T-cell (primary cell): Measurements from ENCODE around the gene WWP2. TPM values are rescaled to one million over a fixed set of nuclear protein-coding genes. Genes with fewer than 3 reads are reported as not detected.

Experiments
- ATAC-seq, 4 experiments: fragments of 200-7000 bp in 3 of 4; fragments of 150-1000 bp in 1 of 4; cut with Tn5 transposase; replicated peaks in 1 of 4; 1 replicate in 3 of 4; 2 replicates in 1 of 4; pipeline ENCODE4 v1.10.0; 2021; ENCODE audit warnings: moderate library complexity in 3 of 4, mild to moderate bottlenecking in 2 of 4, moderate number of reproducible peaks in 1 of 4
- CTCF ChIA-PET, 2 donors: fragments of 300-600 bp; sonication (Branson Sonifier 250); formaldehyde crosslinking; loops; one replicate each; lab custom pipeline; 2022; ENCODE audit warnings: antibody characterized with exemption in 2 of 2; lab: Charles Lee
- POLR2A ChIA-PET, 2 donors: fragments of 300-600 bp; sonication (Branson Sonifier 250); formaldehyde crosslinking; loops; one replicate each; lab custom pipeline; 2022; ENCODE audit warnings: antibody characterized with exemption in 2 of 2; lab: Charles Lee
- DNase-seq, 35 experiments: peaks; one replicate each; pipeline versions ENCODE4 v3.0.0 to v3.0.0-alpha.2; 2013 to 2023
- H3K27ac ChIP-seq: one replicate; pipeline ENCODE4 v1.5.1; 2013; ENCODE audit warnings: low read length
- H3K27me3 ChIP-seq, 2 experiments: replicated peaks in 1 of 2; 1 replicate in 1 of 2; 2 replicates in 1 of 2; pipeline versions ENCODE4 v1.6.1 to v1.7.0; 2013; ENCODE audit warnings: low read length in 1 of 2, mixed read lengths in 1 of 2; ENCODE audit not compliant: control insufficient read depth in 2 of 2, insufficient read depth in 2 of 2; ENCODE audit errors: extremely low read depth in 1 of 2
- H3K36me3 ChIP-seq, 2 donors: 1 replicate in 1 of 2; 2 replicates in 1 of 2; pipeline versions ENCODE4 v1.6.1 to v1.7.0; 2013; ENCODE audit warnings: low read length in 1 of 2; ENCODE audit not compliant: control insufficient read depth in 2 of 2, insufficient read depth in 1 of 2; ENCODE audit errors: extremely low read depth in 1 of 2
- H3K4me1 ChIP-seq, 2 experiments: 1 replicate in 1 of 2; 2 replicates in 1 of 2; pipeline versions ENCODE4 v1.6.1 to v1.7.0; 2013; ENCODE audit warnings: low read length in 2 of 2, mixed read lengths in 1 of 2; ENCODE audit not compliant: insufficient read depth in 2 of 2, control insufficient read depth in 1 of 2; ENCODE audit errors: extremely low read depth in 1 of 2
- H3K4me3 ChIP-seq, 2 donors: 1 replicate in 1 of 2; 2 replicates in 1 of 2; pipeline versions ENCODE4 v1.5.1 to v1.7.0; 2013; ENCODE audit warnings: mild to moderate bottlenecking in 2 of 2, low read length in 1 of 2, moderate library complexity in 1 of 2; ENCODE audit not compliant: control insufficient read depth in 1 of 2; ENCODE audit errors: extremely low read depth in 1 of 2
- H3K9me3 ChIP-seq: 2 replicates; pipeline ENCODE4 v1.7.0; 2013
- H3K27ac Mint-ChIP-seq, 2 donors: one replicate each; pipeline ENCODE4 v1.8.0; 2020 to 2021; ENCODE audit warnings: mild to moderate bottlenecking in 2 of 2, mixed read lengths in 2 of 2
- H3K27me3 Mint-ChIP-seq, 2 donors: one replicate each; pipeline ENCODE4 v1.8.0; 2021 to 2022; ENCODE audit warnings: mixed read lengths in 2 of 2
- H3K36me3 Mint-ChIP-seq: one replicate; pipeline ENCODE4 v1.8.0; 2021; ENCODE audit warnings: mixed read lengths
- H3K4me1 Mint-ChIP-seq, 3 donors: one replicate each; pipeline ENCODE4 v1.8.0; 2020 to 2022; ENCODE audit warnings: mixed read lengths in 3 of 3, mild to moderate bottlenecking in 1 of 3
- H3K4me3 Mint-ChIP-seq, 3 donors: one replicate each; pipeline ENCODE4 v1.8.0; 2020 to 2022; ENCODE audit warnings: mild to moderate bottlenecking in 3 of 3, mixed read lengths in 3 of 3, moderate library complexity in 3 of 3
- H3K9me3 Mint-ChIP-seq, 3 donors: one replicate each; pipeline ENCODE4 v1.8.0; 2020 to 2022; ENCODE audit warnings: mixed read lengths in 3 of 3
- WGBS: methylation state at CpG from one replicate; pipeline ENCODE4 v1.1.5; 2013; ENCODE audit warnings: missing lambda C conversion rate; ENCODE audit not compliant: insufficient coverage; 5-methylcytosine and 5-hydroxymethylcytosine counted together
- total RNA-seq, 35 experiments: library from RNA in 6 of 35; stranded (reverse) in 6 of 35; fragments of 120-200 nt in 1 of 35; gene quantifications; one replicate each; pipeline versions ENCODE4 v1.2.1 to v1.2.4 and lab custom pipeline; 2013 to 2026

The WWP2 gene
- total RNA-seq, 5 donors from 2014 or later (not counting 1 experiment from before 2014, with no cell fraction given): 55.3 to 78.5 (median 66.4) TPM

- no peaks in the 10 kb centered on the region for H3K27me3 ChIP-seq
- no peaks in the 10 kb centered on the region for H3K9me3 Mint-ChIP-seq
- peaks cover 45% of the 10 kb centered on the region for H3K36me3 Mint-ChIP-seq
- H3K4me1 ChIP-seq: no peaks in the 10 kb centered on the region
- WGBS: 97% methylated on average over 11 of the region's 13 CpGs
- no peak for DNase-seq
- no peak overlapping the region for H3K4me3 ChIP-seq
- H3K27me3 Mint-ChIP-seq: no peaks in the 10 kb centered on the region
- ChIA-PET POLR2A (no interaction called here), CTCF (no interaction called here)
- no peak for ATAC-seq
- peaks cover 31 to 73% of the 10 kb centered on the region in 2 donors for H3K36me3 ChIP-seq
- H3K27ac ChIP-seq: no peak overlapping the region
- no peaks in the 10 kb centered on the region for H3K9me3 ChIP-seq
- no peak overlapping the region for H3K4me3 Mint-ChIP-seq
- no peaks in the 10 kb centered on the region for H3K4me1 Mint-ChIP-seq
- no peak overlapping the region for H3K27ac Mint-ChIP-seq
These were observed 169.5 kb downstream of the WWP2 start for GRCh38 chr16:69931631-69932030.

GRCh38 chr16:69932228-69932627 is 170.1 kb downstream of the WWP2 start:
- ATAC-seq (no peak), DNase-seq (no peak)
- H3K9me3 ChIP-seq: no peaks in the 10 kb centered on the region
- H3K36me3 ChIP-seq: peaks cover 36 to 77% of the 10 kb centered on the region in 2 donors
- H3K4me1 ChIP-seq: no peaks in the 10 kb centered on the region
- Mint-ChIP-seq H3K27ac (no peak overlapping the region), H3K4me1 (no peaks in the 10 kb centered on the region), H3K4me3 (no peak overlapping the region), H3K27me3 (no peaks in the 10 kb centered on the region), H3K36me3 (peaks cover 46% of the 10 kb centered on the region), H3K9me3 (no peaks in the 10 kb centered on the region)
- ChIA-PET CTCF (interaction anchor here in 1 of 2 donors (0.6 kb wide), 1 partner anchor 8 kb away, joined by 7 read pairs; no protein-coding TSS in a partner anchor), POLR2A (no interaction called here)
- H3K4me3 ChIP-seq: no peak overlapping the region
- WGBS: 80% methylated on average over 5 of the region's 9 CpGs
- H3K27ac ChIP-seq: no peak overlapping the region
- no peaks in the 10 kb centered on the region for H3K27me3 ChIP-seq

DNA sequence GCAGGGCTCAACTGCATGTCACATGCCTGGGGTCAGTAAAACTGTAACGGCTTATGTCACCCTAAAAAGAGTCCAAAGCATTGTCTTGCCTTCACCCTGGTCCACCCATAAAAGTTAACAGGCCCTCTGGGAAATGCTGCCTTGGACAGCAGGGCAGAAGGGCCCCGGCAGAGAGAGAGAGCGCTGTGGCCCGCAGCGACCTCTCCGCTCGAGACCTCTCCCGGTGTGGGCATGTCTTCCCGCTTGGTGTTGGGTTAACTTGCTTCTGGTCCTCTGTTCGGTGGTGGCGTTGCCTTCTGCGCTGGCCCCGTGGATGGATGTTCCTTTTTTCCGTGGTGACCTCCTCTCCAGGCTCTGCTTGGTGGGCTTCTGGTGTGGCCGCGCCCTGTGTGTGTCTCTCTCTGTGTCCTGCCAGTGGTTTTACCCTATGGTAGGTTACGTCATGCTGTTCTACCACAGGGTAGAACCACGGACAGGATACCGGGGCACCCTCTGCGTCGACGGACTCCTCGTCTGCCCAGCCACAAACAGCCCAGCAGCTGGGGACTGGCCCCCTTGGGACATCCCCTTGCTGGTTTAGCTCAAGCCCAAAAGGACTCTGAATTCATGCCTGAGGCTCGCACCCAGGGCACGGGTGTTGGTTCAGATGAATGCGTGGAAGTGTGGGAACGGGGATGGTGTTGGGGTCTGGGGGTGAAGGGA is 170.7 kb downstream of the WWP2 start:
- peaks cover 41 to 84% of the 10 kb centered on the region in 2 donors for H3K36me3 ChIP-seq
- POLR2A ChIA-PET: no interaction called here

DNA sequence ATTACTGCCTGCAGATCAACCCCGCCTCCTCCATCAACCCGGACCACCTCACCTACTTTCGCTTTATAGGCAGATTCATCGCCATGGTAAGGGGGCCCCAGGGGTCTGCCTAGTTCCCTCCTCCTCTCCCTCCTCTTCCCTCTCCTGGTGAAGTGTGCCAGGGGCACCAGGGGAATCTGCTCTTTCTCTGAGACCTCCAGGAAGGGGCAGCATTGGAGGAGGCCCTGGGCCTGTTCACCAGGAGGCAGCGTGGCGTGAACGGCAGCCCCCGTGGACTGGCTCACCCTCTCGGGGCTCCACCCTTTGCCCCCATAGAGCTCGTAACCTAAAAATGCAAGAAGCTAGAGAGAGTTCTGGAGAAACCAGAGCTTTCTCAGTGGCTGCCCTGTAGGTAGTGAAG is 171.9 kb downstream of the WWP2 start:
- Mint-ChIP-seq H3K27ac (no peak overlapping the region), H3K36me3 (peaks cover 57% of the 10 kb centered on the region), H3K4me3 (no peak overlapping the region), H3K9me3 (no peaks in the 10 kb centered on the region), H3K27me3 (no peaks in the 10 kb centered on the region), H3K4me1 (no peaks in the 10 kb centered on the region)
- 100% methylated on average over 5 of the region's 10 CpGs for WGBS
- Histone ChIP-seq H3K27me3 (no peaks in the 10 kb centered on the region), H3K4me1 (no peaks in the 10 kb centered on the region), H3K9me3 (no peaks in the 10 kb centered on the region), H3K36me3 (peaks cover 41 to 94% of the 10 kb centered on the region in 2 donors), H3K4me3 (no peak overlapping the region), H3K27ac (no peak overlapping the region)
- no peak for DNase-seq
- ChIA-PET CTCF (no interaction called here), POLR2A (no interaction called here)
- ATAC-seq: no peak

More for the DNA sequence above, 170.7 kb downstream of the WWP2 start:
- Histone ChIP-seq H3K9me3 (no peaks in the 10 kb centered on the region), H3K27me3 (no peaks in the 10 kb centered on the region), H3K4me1 (no peaks in the 10 kb centered on the region), H3K27ac (no peak overlapping the region), H3K4me3 (no peak overlapping the region)
- Mint-ChIP-seq H3K36me3 (peaks cover 50% of the 10 kb centered on the region), H3K27me3 (no peaks in the 10 kb centered on the region), H3K9me3 (no peaks in the 10 kb centered on the region), H3K27ac (no peak overlapping the region), H3K4me3 (no peak overlapping the region), H3K4me1 (no peaks in the 10 kb centered on the region)
- ATAC-seq (no peak), DNase-seq (no peak)
- WGBS: 89% methylated on average over 25 of the region's 27 CpGs
- CTCF ChIA-PET: interaction anchor here in 1 of 2 donors (0.6 kb wide), 1 partner anchor 9 kb away, joined by 7 read pairs; no protein-coding TSS in a partner anchor

DNA sequence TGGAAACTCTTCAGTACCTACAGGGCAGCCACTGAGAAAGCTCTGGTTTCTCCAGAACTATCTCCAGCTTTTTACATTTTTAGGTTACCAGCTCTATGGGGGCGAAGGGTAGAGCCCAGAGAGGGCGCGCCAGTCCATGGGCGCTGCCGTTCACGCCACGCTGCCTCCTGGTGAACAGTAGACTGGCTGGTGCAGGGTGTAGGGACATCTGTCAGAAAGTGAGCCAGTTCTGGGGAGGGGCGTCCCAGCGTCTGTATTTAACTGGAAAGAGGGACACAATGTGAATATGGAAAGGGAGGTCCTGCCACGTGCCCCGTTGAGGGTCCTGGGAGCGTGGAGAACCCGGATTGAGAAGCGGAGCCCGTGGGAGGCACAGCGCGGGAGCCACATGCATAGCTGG is 172.6 kb downstream of the WWP2 start:
- CTCF ChIA-PET: interaction anchor here in 1 of 2 donors (0.5 kb wide), 1 partner anchor 87 kb away, joined by 4 read pairs; no protein-coding TSS in a partner anchor
- H3K4me3 ChIP-seq: no peak overlapping the region
- H3K27me3 ChIP-seq: no peaks in the 10 kb centered on the region
- no peaks in the 10 kb centered on the region for H3K9me3 Mint-ChIP-seq
- POLR2A ChIA-PET: no interaction called here
- ATAC-seq (no peak), DNase-seq (no peak)
- H3K4me3 Mint-ChIP-seq: no peak overlapping the region
- H3K4me1 ChIP-seq: no peaks in the 10 kb centered on the region
- peaks cover 41 to 95% of the 10 kb centered on the region in 2 donors for H3K36me3 ChIP-seq
- peaks cover 57% of the 10 kb centered on the region for H3K36me3 Mint-ChIP-seq
- no peak overlapping the region for H3K27ac Mint-ChIP-seq
- H3K27ac ChIP-seq: no peak overlapping the region
- no peaks in the 10 kb centered on the region for H3K27me3 Mint-ChIP-seq
- 97% methylated on average over 17 of the region's 17 CpGs for WGBS
- no peaks in the 10 kb centered on the region for H3K9me3 ChIP-seq
- no peaks in the 10 kb centered on the region for H3K4me1 Mint-ChIP-seq

DNA sequence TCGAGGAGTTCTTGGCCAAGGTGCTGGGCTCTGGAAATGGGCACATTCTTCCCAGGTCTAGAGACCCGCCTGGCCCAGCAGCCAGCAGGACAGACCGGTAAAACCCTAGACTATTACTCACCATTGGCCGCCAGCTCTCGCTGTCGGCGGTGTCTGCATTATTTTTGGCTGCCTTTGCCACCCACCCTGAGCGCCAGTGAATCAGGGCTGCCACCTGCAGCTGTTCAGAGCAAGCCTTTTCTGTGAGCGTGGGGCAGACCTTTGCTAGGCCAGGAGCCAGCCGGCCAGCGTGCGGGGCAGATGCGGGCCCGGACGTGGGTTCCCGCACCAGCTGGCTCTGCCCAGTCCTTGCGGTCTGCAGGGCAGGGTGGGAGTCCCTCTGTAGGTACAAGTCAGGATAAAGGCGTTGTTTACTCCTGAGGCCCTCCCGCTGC is 173.2 kb downstream of the WWP2 start:
- Mint-ChIP-seq H3K27ac (no peak overlapping the region), H3K27me3 (no peaks in the 10 kb centered on the region), H3K36me3 (peaks cover 51% of the 10 kb centered on the region), H3K4me3 (no peak overlapping the region), H3K9me3 (no peaks in the 10 kb centered on the region), H3K4me1 (no peaks in the 10 kb centered on the region)
- Histone ChIP-seq H3K27me3 (no peaks in the 10 kb centered on the region), H3K4me3 (no peak overlapping the region), H3K36me3 (peaks cover 40 to 95% of the 10 kb centered on the region in 2 donors), H3K4me1 (no peaks in the 10 kb centered on the region), H3K27ac (no peak overlapping the region), H3K9me3 (no peaks in the 10 kb centered on the region)
- CTCF ChIA-PET: interaction anchor here in 1 of 2 donors (0.5 kb wide), 1 partner anchor 88 kb away, joined by 4 read pairs; no protein-coding TSS in a partner anchor
- 96% methylated on average over 17 of the region's 19 CpGs for WGBS
- no peak for ATAC-seq
- no peak for DNase-seq
- POLR2A ChIA-PET: no interaction called here
